Aorta (tissue), 4 donors: Measurements from ENCODE around the gene COA4. TPM values are rescaled to one million over a fixed set of nuclear protein-coding genes. Genes with fewer than 3 reads are reported as not detected.

Source experiments
- polyA plus RNA-seq, 2 donors: library from polyadenylated mRNA; stranded (reverse); fragments of 200-250 nt; gene quantifications; one replicate each; pipeline ENCODE4 v1.2.3, GENCODE V29; 2013
- total RNA-seq, 2 donors: library from RNA; stranded (reverse); fragmentation: NEBNext Ultra II Directional; extraction: Animal tissue kit (Norgen Biotek cat#: 25700); gene quantifications; one replicate each; pipeline ENCODE4 v1.2.1, GENCODE V29; 2021
- donor health status: healthy with polysubstance abuse.
- donor health status: Bipolar disorder and iron deficiency.
- donor health status: DM: no; HTN: no; CAD: no.
- donor health status: DM: yes; HTN: yes; CAD: no.

COA4 gene
- total and polyA plus RNA-seq, 4 donors = 34.1 to 77.0 (median 47.8) TPM

Other genes with a start within 250 kb of the COA4 start
- gene PLEKHB1, start 230.3 kb downstream of the COA4 start, total RNA-seq = 10 to 100 TPM in 1 of 2 donors, 1 to 10 TPM in 1; 3.5 to 10.5 TPM
- 10 to 100 TPM in 1 of 2 donors, 1 to 10 TPM in 1; 3.3 to 14.1 TPM for gene PLEKHB1, start 230.3 kb downstream of the COA4 start, polyA plus RNA-seq
- gene RAB6A, start 115.8 kb downstream of the COA4 start, total RNA-seq = 100 to 1,000 TPM; 144 to 148 TPM
- gene RAB6A, start 115.8 kb downstream of the COA4 start, polyA plus RNA-seq = 100 to 1,000 TPM in 1 of 2 donors, 10 to 100 TPM in 1; 72.1 to 158 TPM
- 10 to 100 TPM; 14.1 to 16.7 TPM for gene MRPL48, start 89.0 kb downstream of the COA4 start, total RNA-seq
- gene MRPL48, start 89.0 kb downstream of the COA4 start, polyA plus RNA-seq = 10 to 100 TPM; 28.5 to 42.3 TPM
- gene PAAF1, start 153 bp upstream of the COA4 start, total RNA-seq = 10 to 100 TPM; 13.9 to 18.6 TPM
- gene PAAF1, start 153 bp upstream of the COA4 start, polyA plus RNA-seq = 10 to 100 TPM; 14.9 to 23.9 TPM
- gene DNAJB13, start 74.2 kb upstream of the COA4 start, total RNA-seq = not detected
- gene DNAJB13, start 74.2 kb upstream of the COA4 start, polyA plus RNA-seq = not detected
- 10 to 100 TPM; 27.4 to 45.4 TPM for gene UCP2, start 106.0 kb upstream of the COA4 start, total RNA-seq
- 10 to 100 TPM in 1 of 2 donors, 1 to 10 TPM in 1; 7.3 to 44.3 TPM for gene UCP2, start 106.0 kb upstream of the COA4 start, polyA plus RNA-seq
- gene UCP3, start 132.2 kb upstream of the COA4 start, total RNA-seq = 1 to 10 TPM; 2.6 to 3.1 TPM
- gene UCP3, start 132.2 kb upstream of the COA4 start, polyA plus RNA-seq = 1 to 10 TPM in 1 of 2 donors, under 1 TPM in 1; 0.38 to 2.3 TPM